Keratinocyte (primary cell): Measurements from ENCODE around the gene SNTG2. TPM values are rescaled to one million over a fixed set of nuclear protein-coding genes. Genes with fewer than 3 reads are reported as not detected.
"Not testable (repeated sequence)": the region's sequence is repeated elsewhere in the genome, so short reads cannot be mapped to it uniquely, and the experiment has no call there.

Experiments
- DNase-seq: peaks from one replicate; pipeline ENCODE4 v3.0.0-alpha.2; 2011; ENCODE audit warnings: low read depth, missing footprints, low spot score
- FAIRE-seq: peaks from 2 replicates; lab custom pipeline; 2011; peaks lifted over from hg19 to GRCh38; lab: Jason Lieb, UNC
- H2AFZ ChIP-seq: 2 replicates; pipeline ENCODE4 v1.6.0; 2012; ENCODE audit warnings: low read length, control low read depth, inconsistent platforms; ENCODE audit not compliant: control insufficient read depth
- H3K27ac ChIP-seq: 2 replicates; pipeline ENCODE4 v1.5.1; 2011; ENCODE audit warnings: low read length; ENCODE audit not compliant: control insufficient read depth, insufficient read depth
- H3K27me3 ChIP-seq: 3 replicates; pipeline ENCODE4 v1.6.0; 2011; ENCODE audit warnings: low read length; ENCODE audit not compliant: control insufficient read depth, insufficient read depth; ENCODE audit errors: extremely low read depth
- H3K36me3 ChIP-seq, 2 experiments: 2 replicates in 1 of 2; 3 replicates in 1 of 2; pipeline ENCODE4 v1.5.1; 2011; ENCODE audit warnings: low read length in 2 of 2, mild to moderate bottlenecking in 1 of 2; ENCODE audit not compliant: control insufficient read depth in 2 of 2, insufficient read depth in 2 of 2; ENCODE audit errors: extremely low read depth in 1 of 2
- H3K4me1 ChIP-seq: 3 replicates; pipeline ENCODE4 v1.5.1; 2011; ENCODE audit warnings: low read length; ENCODE audit not compliant: control insufficient read depth, insufficient read depth; ENCODE audit errors: extremely low read depth
- H3K4me2 ChIP-seq: 3 replicates; pipeline ENCODE4 v1.6.0; 2011; ENCODE audit warnings: low read depth, low read length; ENCODE audit not compliant: control insufficient read depth, insufficient read depth; ENCODE audit errors: extremely low read depth
- H3K4me3 ChIP-seq, 3 experiments: fragments of 200-600 bp in 1 of 3; sonication (generic) in 1 of 3; 2 replicates in 2 of 3; 3 replicates in 1 of 3; pipeline ENCODE4 v1.5.1; 2011 to 2016; ENCODE audit warnings: low read length in 3 of 3, mild to moderate bottlenecking in 3 of 3, control low read depth in 2 of 3, inconsistent platforms in 1 of 3, low read depth in 1 of 3, mixed read lengths in 1 of 3, mixed run types in 1 of 3, moderate library complexity in 1 of 3; ENCODE audit not compliant: control insufficient read depth in 2 of 3, insufficient read depth in 2 of 3; ENCODE audit errors: extremely low read depth in 1 of 3
- H3K79me2 ChIP-seq: 2 replicates; pipeline ENCODE4 v1.6.0; 2012; ENCODE audit warnings: low read length; ENCODE audit not compliant: control insufficient read depth, insufficient read depth
- H3K9ac ChIP-seq: 3 replicates; pipeline ENCODE4 v1.6.0; 2011; ENCODE audit warnings: low read length; ENCODE audit not compliant: control insufficient read depth, insufficient read depth; ENCODE audit errors: extremely low read depth
- H3K9me1 ChIP-seq: 3 replicates; pipeline ENCODE4 v1.6.0; 2011; ENCODE audit warnings: low read length; ENCODE audit not compliant: control insufficient read depth, insufficient read depth; ENCODE audit errors: extremely low read depth
- H3K9me3 ChIP-seq: 2 replicates; pipeline ENCODE4 v1.5.1; 2012; ENCODE audit warnings: low read depth, low read length; ENCODE audit not compliant: control insufficient read depth
- H4K20me1 ChIP-seq: 3 replicates; pipeline ENCODE4 v1.6.0; 2011; ENCODE audit warnings: low read length; ENCODE audit not compliant: control insufficient read depth, insufficient read depth; ENCODE audit errors: extremely low read depth
- CTCF ChIP-seq, 3 experiments: IDR thresholded peaks in 1 of 3; conservative IDR thresholded peaks in 1 of 3; optimal IDR thresholded peaks in 1 of 3; 2 replicates in 2 of 3; 3 replicates in 1 of 3; pipeline versions ENCODE3 to v1.5.1; 2011; ENCODE audit warnings: low read length in 3 of 3, mild to moderate bottlenecking in 3 of 3, moderate library complexity in 2 of 3, control low read depth in 1 of 3, inconsistent platforms in 1 of 3; ENCODE audit not compliant: insufficient read depth in 2 of 3; ENCODE audit errors: extremely low read depth in 1 of 3
- EZH2 ChIP-seq: IDR thresholded peaks from one replicate; pipeline ENCODE4 v1.6.1; 2012; ENCODE audit warnings: inconsistent platforms, mild to moderate bottlenecking, low read length, moderate library complexity
- dilution Hi-C: fragments of 300-500 bp; cut with MboI; formaldehyde crosslinking; loops from one replicate; pipeline ENCODE4 v1.7.0; 2020; ENCODE audit warnings: low sequenced_read_pairs; ENCODE audit not compliant: extremely low pct_ligation_motif_present
- polyA plus RNA-seq, 5 experiments: library from polyadenylated mRNA; depleted of rRNA in 3 of 5; stranded (reverse) in 3 of 5; stranded (forward) in 1 of 5; unstranded in 1 of 5; fragments of >200 nt; gene quantifications; 1 replicate in 1 of 5; 2 replicates in 3 of 5; 3 replicates in 1 of 5; pipeline versions ENCODE4 v1.2.1 to v1.2.3, GENCODE V29; 2011 to 2012; ENCODE audit warnings: missing spikeins in 2 of 5, low read depth in 1 of 5, low replicate concordance in 1 of 5

Gene SNTG2
- polyA plus RNA-seq, 1 donor (not counting 4 experiments of a cell fraction or from before 2014, with no cell fraction given) = not detected

GRCh38 chr2:1091895-1092585, 141.4 kb downstream of the SNTG2 start:
- TF ChIP-seq EZH2 (no peak), CTCF (optimal IDR thresholded peaks at IDR 0.05 in 1 of 3, IDR thresholded peaks at IDR 0.05 in 1 of 3, conservative IDR thresholded peaks at IDR 0.05 in 1 of 3; ENCODE audit: extremely low read depth in 1 of 3, insufficient read depth in 2 of 3, low read length in 3 of 3) (no peak)
- FAIRE-seq (no peak), DNase-seq (peak; percentile 1)
- H3K79me2 ChIP-seq = no peaks in the 10 kb centered on the region
- dilution Hi-C loops = no loop called here
- H3K27me3 ChIP-seq = no peaks in the 10 kb centered on the region
- H2AFZ ChIP-seq = peak overlapping the region; percentile 49
- H4K20me1 ChIP-seq = no peaks in the 10 kb centered on the region
- H3K36me3 ChIP-seq = no peaks in the 10 kb centered on the region
- H3K27ac ChIP-seq = no peak overlapping the region
- H3K4me2 ChIP-seq = no peak overlapping the region
- H3K9ac ChIP-seq = no peak overlapping the region
- H3K4me1 ChIP-seq = peaks cover 3% of the 10 kb centered on the region
- no peaks in the 10 kb centered on the region for H3K9me1 ChIP-seq
- H3K9me3 ChIP-seq = no peaks in the 10 kb centered on the region
- H3K4me3 ChIP-seq = no peak overlapping the region

GRCh38 chr2:1093668-1094067, 143.0 kb downstream of the SNTG2 start:
- H3K9me1 ChIP-seq, FAIRE-seq, H3K9me3 ChIP-seq, H4K20me1 ChIP-seq, DNase-seq, H3K9ac ChIP-seq, H3K36me3 ChIP-seq, H3K4me3 ChIP-seq, H3K27ac ChIP-seq, H3K27me3 ChIP-seq, H3K4me2 ChIP-seq, H3K4me1 ChIP-seq, dilution Hi-C loops, H3K79me2 ChIP-seq: not testable (repeated sequence)
- peak overlapping the region; percentile 74 for H2AFZ ChIP-seq

- Histone ChIP-seq H3K9ac (no peak overlapping the region), H3K4me3 (no peak overlapping the region), H3K27ac (no peak overlapping the region), H3K9me1 (no peaks in the 10 kb centered on the region), H3K27me3 (no peaks in the 10 kb centered on the region), H2AFZ (no peak overlapping the region), H4K20me1 (no peaks in the 10 kb centered on the region), H3K4me2 (no peak overlapping the region), H3K9me3 (no peaks in the 10 kb centered on the region), H3K4me1 (peaks cover 2% of the 10 kb centered on the region), H3K79me2 (no peaks in the 10 kb centered on the region), H3K36me3 (no peaks in the 10 kb centered on the region)
- dilution Hi-C loops = no loop called here
- TF ChIP-seq CTCF (optimal IDR thresholded peaks at IDR 0.05 in 1 of 3, IDR thresholded peaks at IDR 0.05 in 1 of 3, conservative IDR thresholded peaks at IDR 0.05 in 1 of 3; ENCODE audit: extremely low read depth in 1 of 3, insufficient read depth in 2 of 3, low read length in 3 of 3) (no peak), EZH2 (no peak)
- DNase-seq = no peak
- no peak for FAIRE-seq
Observed at GRCh38 chr2:1097101-1097500, 146.5 kb downstream of the SNTG2 start.
